ENCODE results near the gene LAMC2.
A peak's percentile ranks its signal among the peaks of the same experiment; 100 is the strongest.
"Not testable (repeated sequence)": the region's sequence is repeated elsewhere in the genome, so short reads cannot be mapped to it uniquely, and the experiment has no call there.

LAMC2 gene

GRCh38 chr1:183267646-183268431 is 81.8 kb downstream of the LAMC2 start:
- no peak for DNase-seq

- no peak for DNase-seq
Observed at GRCh38 chr1:183270541-183271141, 84.6 kb downstream of the LAMC2 start.

- DNase-seq: no peak
Observed at GRCh38 chr1:183272390-183272848, 86.4 kb downstream of the LAMC2 start.

GRCh38 chr1:183273300-183273699 is 87.2 kb downstream of the LAMC2 start:
- no peak for DNase-seq

- DNase-seq: not testable (repeated sequence)
Observed at GRCh38 chr1:183273984-183274383, 87.9 kb downstream of the LAMC2 start.

- DNase-seq: no peak
Observed at GRCh38 chr1:183274836-183275235, 88.8 kb downstream of the LAMC2 start.

GRCh38 chr1:183275322-183275721 is 89.3 kb downstream of the LAMC2 start:
- no peak for DNase-seq

- DNase-seq: no peak
Observed at GRCh38 chr1:183276386-183277080, 90.5 kb downstream of the LAMC2 start.

GRCh38 chr1:183277821-183278738 is 92.0 kb downstream of the LAMC2 start:
- DNase-seq: no peak

GRCh38 chr1:183278739-183279591 is 92.9 kb downstream of the LAMC2 start:
- no peak for DNase-seq

- no peak for DNase-seq
Observed at GRCh38 chr1:183279835-183280234, 93.8 kb downstream of the LAMC2 start.

GRCh38 chr1:183281039-183281438 is 95.0 kb downstream of the LAMC2 start:
- no peak for DNase-seq

GRCh38 chr1:183281553-183282091 is 95.6 kb downstream of the LAMC2 start:
- peak; percentile 15 to 62 (median 47) for DNase-seq

- no peak for DNase-seq
Observed at GRCh38 chr1:183282101-183282855, 96.2 kb downstream of the LAMC2 start.

- no peak for DNase-seq
Observed at GRCh38 chr1:183283286-183283685, 97.2 kb downstream of the LAMC2 start.

GRCh38 chr1:183284086-183284485 is 98.0 kb downstream of the LAMC2 start:
- DNase-seq: no peak

- no peak for DNase-seq
Observed at GRCh38 chr1:183285256-183285655, 99.2 kb downstream of the LAMC2 start.

GRCh38 chr1:183285746-183286145 is 99.7 kb downstream of the LAMC2 start:
- no peak for DNase-seq

- no peak for DNase-seq
Observed at GRCh38 chr1:183287191-183287675, 101.2 kb downstream of the LAMC2 start.

GRCh38 chr1:183288583-183288982 is 102.5 kb downstream of the LAMC2 start:
- DNase-seq: no peak
